PC-3 (cell line): Measurements from ENCODE around the gene OPN1MW. TPM values are rescaled to one million over a fixed set of nuclear protein-coding genes. Genes with fewer than 3 reads are reported as not detected.
"Not testable (repeated sequence)": the region's sequence is repeated elsewhere in the genome, so short reads cannot be mapped to it uniquely, and the experiment has no call there.

Experiments used
- ATAC-seq: fragments of 200-7000 bp; cut with Tn5 transposase; 2 replicates; pipeline ENCODE4 v1.9.1; 2020; ENCODE audit warnings: mild to moderate bottlenecking, moderate library complexity
- BruUV-seq: library from RNA; stranded (reverse); fragments of 400-500 nt; replicated peaks from 2 replicates; lab custom pipeline; 2021; lab: Mats Ljungman, UMichigan
- CTCF ChIA-PET: fragments of 300-600 bp; sonication (Branson Sonifier 250); formaldehyde crosslinking; loops from one replicate; lab custom pipeline; 2022; ENCODE audit warnings: antibody characterized with exemption; lab: Charles Lee
- POLR2A ChIA-PET: fragments of 300-600 bp; sonication (Branson Sonifier 250); formaldehyde crosslinking; loops from one replicate; lab custom pipeline; 2022; ENCODE audit warnings: antibody characterized with exemption; ENCODE audit not compliant: unreplicated experiment; lab: Charles Lee
- DNase-seq: peaks from one replicate; pipeline ENCODE4 v3.0.0-alpha.2; 2015
- H2AFZ ChIP-seq: fragments of 300-600 bp; sonication (generic); 2 replicates; pipeline ENCODE4 v1.6.0; 2016; ENCODE audit warnings: antibody characterized with exemption, low read length
- H3F3A ChIP-seq: fragments of 300-600 bp; sonication (generic); one replicate; pipeline ENCODE4 v1.6.0; 2017; ENCODE audit warnings: antibody characterized with exemption, low read length, control low read depth, mild to moderate bottlenecking; ENCODE audit not compliant: unreplicated experiment
- H3K27ac ChIP-seq: fragments of 300-600 bp; sonication (generic); 2 replicates; pipeline ENCODE4 v1.5.1; 2016; ENCODE audit warnings: mild to moderate bottlenecking, low read length
- H3K27me3 ChIP-seq: fragments of 300-600 bp; sonication (generic); 2 replicates; pipeline ENCODE4 v1.6.1; 2016; ENCODE audit warnings: low read length, mixed read lengths
- H3K36me3 ChIP-seq: fragments of 300-600 bp; sonication (generic); 2 replicates; pipeline ENCODE4 v1.6.1; 2016; ENCODE audit warnings: low read depth, mixed run types, low read length, mixed read lengths
- H3K4me1 ChIP-seq: fragments of 300-600 bp; sonication (generic); 2 replicates; pipeline ENCODE4 v1.5.1; 2016; ENCODE audit warnings: low read length; ENCODE audit not compliant: insufficient read depth
- H3K4me2 ChIP-seq: fragments of 300-600 bp; sonication (generic); 2 replicates; pipeline ENCODE4 v1.6.0; 2016; ENCODE audit warnings: low read length
- H3K4me3 ChIP-seq: fragments of 300-600 bp; sonication (generic); 2 replicates; pipeline ENCODE4 v1.5.1; 2016; ENCODE audit warnings: mild to moderate bottlenecking, low read length, mixed read lengths
- H3K79me2 ChIP-seq: fragments of 300-600 bp; sonication (generic); 2 replicates; pipeline ENCODE4 v1.6.1; 2017; ENCODE audit warnings: low read length, mixed read lengths
- H3K9ac ChIP-seq: fragments of 300-600 bp; sonication (generic); 2 replicates; pipeline ENCODE4 v1.6.0; 2016; ENCODE audit warnings: mild to moderate bottlenecking, low read length
- H3K9me2 ChIP-seq: fragments of 300-600 bp; sonication (generic); replicated peaks from 2 replicates; pipeline ENCODE4 v1.6.1; 2016; ENCODE audit warnings: mixed run types, low read length, mixed read lengths
- H3K9me3 ChIP-seq: fragments of 300-600 bp; sonication (generic); 2 replicates; pipeline ENCODE4 v1.6.1; 2016; ENCODE audit warnings: low read length, mixed read lengths
- H4K20me1 ChIP-seq: fragments of 300-600 bp; sonication (generic); 2 replicates; pipeline ENCODE4 v1.6.1; 2016; ENCODE audit warnings: low read length, mixed read lengths
- EZH2 ChIP-seq: fragments of 300-600 bp; sonication (generic); IDR thresholded peaks from one replicate; pipeline ENCODE4 v1.6.1; 2017; ENCODE audit warnings: antibody characterized with exemption, mild to moderate bottlenecking, low read length; ENCODE audit not compliant: unreplicated experiment
- EZH2phosphoT487 ChIP-seq: fragments of 300-600 bp; sonication (generic); IDR thresholded peaks from 2 replicates; pipeline ENCODE4 v1.6.1; 2018; ENCODE audit warnings: mild to moderate bottlenecking, antibody characterized with exemption, low read length, borderline replicate concordance
- intact Hi-C: fragments of 100-400 bp; cut with micrococcal nuclease; formaldehyde crosslinking; loops from 2 replicates; pipeline ENCODE4 v1.9.0; 2023
- total RNA-seq: library from RNA; depleted of rRNA; stranded (reverse); fragments of >200 nt; gene quantifications from 2 replicates; pipeline ENCODE4 v1.2.3, GENCODE V29; 2014
- TF ChIP-seq, protein P1 (sequence below): fragments of 300-600 bp; sonication (generic); conservative IDR thresholded peaks from 2 replicates; pipeline ENCODE4 v1.5.1; 2017; ENCODE audit warnings: antibody characterized with exemption, low read depth, mild to moderate bottlenecking, low read length

The OPN1MW gene
- total RNA-seq, 1 experiment from 2014 or later, result not detected

DNA sequence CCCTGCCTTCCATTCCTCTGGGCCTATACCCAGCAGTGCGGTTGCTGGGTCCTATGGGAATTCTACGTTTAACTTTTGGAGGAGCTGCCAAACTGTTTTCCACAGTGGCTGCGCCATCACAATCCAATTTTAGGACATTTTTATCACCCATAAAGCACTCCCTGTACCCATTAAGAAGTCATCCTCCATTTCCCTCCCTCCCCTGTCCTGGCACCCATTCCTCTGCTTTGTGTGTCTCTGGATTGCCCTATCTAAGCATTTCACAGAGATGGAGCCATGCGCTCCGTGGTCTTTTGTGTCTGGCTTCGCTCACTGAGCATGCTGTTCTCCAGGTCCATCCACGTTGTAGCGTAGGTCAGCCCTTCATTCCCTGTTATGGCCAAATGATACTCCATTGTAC is 40.0 kb upstream of the OPN1MW start:
- H2AFZ ChIP-seq, result no peak overlapping the region
- DNase-seq (no peak), ATAC-seq (no peak)
- TF ChIP-seq EZH2phosphoT487 (no peak), EZH2 (no peak)
- TF ChIP-seq, protein P1, sequence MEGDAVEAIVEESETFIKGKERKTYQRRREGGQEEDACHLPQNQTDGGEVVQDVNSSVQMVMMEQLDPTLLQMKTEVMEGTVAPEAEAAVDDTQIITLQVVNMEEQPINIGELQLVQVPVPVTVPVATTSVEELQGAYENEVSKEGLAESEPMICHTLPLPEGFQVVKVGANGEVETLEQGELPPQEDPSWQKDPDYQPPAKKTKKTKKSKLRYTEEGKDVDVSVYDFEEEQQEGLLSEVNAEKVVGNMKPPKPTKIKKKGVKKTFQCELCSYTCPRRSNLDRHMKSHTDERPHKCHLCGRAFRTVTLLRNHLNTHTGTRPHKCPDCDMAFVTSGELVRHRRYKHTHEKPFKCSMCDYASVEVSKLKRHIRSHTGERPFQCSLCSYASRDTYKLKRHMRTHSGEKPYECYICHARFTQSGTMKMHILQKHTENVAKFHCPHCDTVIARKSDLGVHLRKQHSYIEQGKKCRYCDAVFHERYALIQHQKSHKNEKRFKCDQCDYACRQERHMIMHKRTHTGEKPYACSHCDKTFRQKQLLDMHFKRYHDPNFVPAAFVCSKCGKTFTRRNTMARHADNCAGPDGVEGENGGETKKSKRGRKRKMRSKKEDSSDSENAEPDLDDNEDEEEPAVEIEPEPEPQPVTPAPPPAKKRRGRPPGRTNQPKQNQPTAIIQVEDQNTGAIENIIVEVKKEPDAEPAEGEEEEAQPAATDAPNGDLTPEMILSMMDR, result no peak
- intact Hi-C loops, result no loop called here
- no peaks in the 10 kb centered on the region for H3K27me3 ChIP-seq
- H3K4me2 ChIP-seq, result no peak overlapping the region
- no peak overlapping the region for H3K4me3 ChIP-seq
- no peaks in the 10 kb centered on the region for H3K36me3 ChIP-seq
- no peaks in the 10 kb centered on the region for H3K4me1 ChIP-seq
- H3K27ac ChIP-seq, result no peak overlapping the region
- ChIA-PET POLR2A (no interaction called here), CTCF (no interaction called here)
- no peaks in the 10 kb centered on the region for H3K9me2 ChIP-seq
- no peaks in the 10 kb centered on the region for H4K20me1 ChIP-seq
- H3K9ac ChIP-seq, result no peak overlapping the region
- no peaks in the 10 kb centered on the region for H3K79me2 ChIP-seq
- H3K9me3 ChIP-seq, result no peaks in the 10 kb centered on the region
- no peaks in the 10 kb centered on the region for H3F3A ChIP-seq
- no TSS peak for BruUV-seq

DNA sequence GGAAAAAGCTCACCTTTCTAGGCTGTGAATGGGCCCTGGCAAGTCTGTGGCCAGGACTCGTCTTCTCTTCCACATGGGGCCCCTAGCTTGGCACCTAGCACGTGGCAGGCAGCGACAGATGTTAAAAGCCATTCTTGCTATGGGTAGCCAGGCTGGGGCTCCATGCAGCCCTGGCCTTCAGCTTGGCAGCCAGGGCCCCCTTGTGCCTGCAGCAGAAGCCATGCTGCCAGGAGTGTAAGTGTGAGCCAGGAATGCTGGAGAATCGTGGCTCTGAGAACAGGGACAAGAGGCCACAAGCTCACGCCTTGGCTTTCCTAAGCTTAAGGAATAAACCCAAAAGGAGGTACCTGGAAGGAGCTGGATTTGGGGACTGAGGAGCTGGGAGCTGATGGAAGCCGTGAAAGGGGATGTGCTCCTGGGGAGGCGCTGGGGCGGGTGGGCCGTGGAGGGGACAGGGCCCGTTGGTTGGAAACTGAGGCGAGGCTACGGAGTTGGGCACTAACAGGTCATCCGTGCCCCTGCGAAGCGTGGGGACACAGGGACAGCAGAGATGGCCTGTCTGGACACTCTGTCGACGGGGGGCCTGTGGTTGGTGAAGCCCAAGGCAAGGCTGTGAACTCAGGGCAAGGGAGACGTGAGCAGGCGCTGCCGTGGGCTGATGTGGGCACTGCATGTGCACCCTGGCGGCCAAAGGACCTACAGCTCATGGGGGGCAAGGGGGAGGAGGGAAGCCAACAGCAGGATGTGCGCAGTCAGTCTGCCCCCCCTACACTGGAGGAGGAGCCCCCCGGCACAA is 39.2 kb upstream of the OPN1MW start:
- DNase-seq, result no peak
- no peaks in the 10 kb centered on the region for H3K9me2 ChIP-seq
- H3K36me3 ChIP-seq, result no peaks in the 10 kb centered on the region
- H4K20me1 ChIP-seq, result no peaks in the 10 kb centered on the region
- no peak overlapping the region for H3K27ac ChIP-seq
- ATAC-seq, result no peak
- H3K27me3 ChIP-seq, result no peaks in the 10 kb centered on the region
- ChIA-PET CTCF (no interaction called here), POLR2A (no interaction called here)
- H3K79me2 ChIP-seq, result no peaks in the 10 kb centered on the region
- H3K9ac ChIP-seq, result no peak overlapping the region
- TF ChIP-seq EZH2, result no peak
- TF ChIP-seq, protein P1, result no peak
- BruUV-seq, result no TSS peak
- H3F3A ChIP-seq, result no peaks in the 10 kb centered on the region
- no peaks in the 10 kb centered on the region for H3K4me1 ChIP-seq
- intact Hi-C loops, result no loop called here
- no peak overlapping the region for H3K4me2 ChIP-seq
- H3K4me3 ChIP-seq, result no peak overlapping the region
- H2AFZ ChIP-seq, result no peak overlapping the region
- no peaks in the 10 kb centered on the region for H3K9me3 ChIP-seq

DNA sequence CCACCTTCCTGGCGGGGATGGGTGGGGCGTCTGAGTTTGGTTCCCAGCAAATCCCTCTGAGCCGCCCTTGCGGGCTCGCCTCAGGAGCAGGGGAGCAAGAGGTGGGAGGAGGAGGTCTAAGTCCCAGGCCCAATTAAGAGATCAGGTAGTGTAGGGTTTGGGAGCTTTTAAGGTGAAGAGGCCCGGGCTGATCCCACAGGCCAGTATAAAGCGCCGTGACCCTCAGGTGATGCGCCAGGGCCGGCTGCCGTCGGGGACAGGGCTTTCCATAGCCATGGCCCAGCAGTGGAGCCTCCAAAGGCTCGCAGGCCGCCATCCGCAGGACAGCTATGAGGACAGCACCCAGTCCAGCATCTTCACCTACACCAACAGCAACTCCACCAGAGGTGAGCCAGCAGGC is 38.4 kb upstream of the OPN1MW start, which contains the start of gene OPN1LW:
TSS of gene OPN1LW (plus strand) at position 234 of the 400 bp plus-strand sequence. CDS start at position 275, 41 bp downstream.
- ATAC-seq, DNase-seq, H3K9me3 ChIP-seq, H3K4me1 ChIP-seq, H3K79me2 ChIP-seq, H3K4me3 ChIP-seq, H3K27ac ChIP-seq, BruUV-seq, H3K4me2 ChIP-seq, H2AFZ ChIP-seq, H3K9ac ChIP-seq, H3K9me2 ChIP-seq, CTCF ChIA-PET, H3K27me3 ChIP-seq, H4K20me1 ChIP-seq, POLR2A ChIA-PET, H3K36me3 ChIP-seq, intact Hi-C loops, H3F3A ChIP-seq: not testable (repeated sequence)

DNA sequence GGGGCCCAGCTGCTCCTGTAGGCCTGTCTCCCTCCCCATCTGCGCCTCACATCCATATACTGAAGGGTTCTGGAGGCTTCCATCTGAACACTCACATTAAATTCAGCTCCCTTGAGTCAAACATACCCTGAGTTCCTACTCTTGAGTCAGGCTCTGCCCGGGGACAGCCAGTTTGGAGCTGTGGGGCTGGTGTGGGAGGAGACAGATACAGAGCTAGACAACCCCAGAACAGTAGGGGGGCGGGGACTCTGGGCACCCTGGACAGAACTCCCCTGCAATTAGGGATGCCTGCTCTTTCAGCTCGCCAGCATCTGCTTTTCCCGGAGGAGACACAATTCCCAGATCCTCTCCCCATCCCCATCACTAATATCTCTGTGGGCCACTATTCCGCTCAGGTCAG is 31.4 kb upstream of the OPN1MW start:
- H4K20me1 ChIP-seq, H3K4me1 ChIP-seq, H2AFZ ChIP-seq, H3K4me2 ChIP-seq, DNase-seq, H3F3A ChIP-seq, BruUV-seq, CTCF ChIA-PET, H3K27me3 ChIP-seq, ATAC-seq, POLR2A ChIA-PET, H3K9ac ChIP-seq, H3K79me2 ChIP-seq, H3K36me3 ChIP-seq, H3K9me3 ChIP-seq, H3K9me2 ChIP-seq, H3K27ac ChIP-seq, intact Hi-C loops, H3K4me3 ChIP-seq: not testable (repeated sequence)

DNA sequence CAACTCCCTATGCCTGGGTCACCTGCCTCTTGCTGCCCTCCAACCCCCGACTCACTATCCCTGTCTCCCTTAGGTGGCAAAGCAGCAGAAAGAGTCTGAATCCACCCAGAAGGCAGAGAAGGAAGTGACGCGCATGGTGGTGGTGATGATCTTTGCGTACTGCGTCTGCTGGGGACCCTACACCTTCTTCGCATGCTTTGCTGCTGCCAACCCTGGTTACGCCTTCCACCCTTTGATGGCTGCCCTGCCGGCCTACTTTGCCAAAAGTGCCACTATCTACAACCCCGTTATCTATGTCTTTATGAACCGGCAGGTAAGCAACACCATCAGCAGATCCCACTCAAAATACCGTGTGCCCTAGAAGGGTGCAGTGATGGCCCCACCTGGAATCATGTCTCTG is 26.2 kb upstream of the OPN1MW start:
- H4K20me1 ChIP-seq, H3K9me3 ChIP-seq, H3F3A ChIP-seq, H3K36me3 ChIP-seq, H3K79me2 ChIP-seq, H3K4me1 ChIP-seq, H3K27me3 ChIP-seq, H3K27ac ChIP-seq, H2AFZ ChIP-seq, DNase-seq, intact Hi-C loops, H3K9ac ChIP-seq, ATAC-seq, BruUV-seq, H3K9me2 ChIP-seq, H3K4me3 ChIP-seq, POLR2A ChIA-PET, H3K4me2 ChIP-seq, CTCF ChIA-PET: not testable (repeated sequence)
